ENCODE data around the gene RHOU. TPM values are rescaled to one million over a fixed set of nuclear protein-coding genes. Genes with fewer than 3 reads are reported as not detected.

RHOU gene
- total RNA-seq, 1 donor from 2014 or later, result 6.1 TPM

GRCh38 chr1:228748431-228748830 is 13.2 kb downstream of the RHOU start:
- Histone ChIP-seq H3K36me3 (ENCODE audit: insufficient read depth, low read length) (no peaks in the 10 kb centered on the region), H3K4me2 (ENCODE audit: low read length) (no peak overlapping the region), H3K79me2 (ENCODE audit: insufficient read depth, low read length) (no peaks in the 10 kb centered on the region), H3K27ac (ENCODE audit: low read depth, low read length) (no peak overlapping the region), H2AFZ (ENCODE audit: low read depth, low read length) (no peak overlapping the region), H4K20me1 (ENCODE audit: insufficient read depth, low read length) (no peaks in the 10 kb centered on the region), H3K9ac (ENCODE audit: low read length) (no peak overlapping the region), H3K4me1 (ENCODE audit: insufficient read depth, low read length) (no peaks in the 10 kb centered on the region), H3K27me3 (ENCODE audit: insufficient read depth, low read length) (peaks cover 15% of the 10 kb centered on the region), H3K4me3 (ENCODE audit: insufficient read depth, low read depth, low read length) (no peak overlapping the region), H3K9me3 (ENCODE audit: insufficient read depth, low read depth, low read length) (no peaks in the 10 kb centered on the region)
- H3K27me3 Mint-ChIP-seq (ENCODE audit: low read depth, unreplicated experiment), result peaks cover 40% of the 10 kb centered on the region
- no peak for DNase-seq (ENCODE audit: low read depth)
- no peaks in the 10 kb centered on the region for H3K9me3 Mint-ChIP-seq (ENCODE audit: unreplicated experiment)
- no peak overlapping the region for H3K4me3 Mint-ChIP-seq (ENCODE audit: unreplicated experiment)
- FAIRE-seq, result no peak
- H3K27ac Mint-ChIP-seq (ENCODE audit: unreplicated experiment), result no peak overlapping the region
- no peaks in the 10 kb centered on the region for H3K36me3 Mint-ChIP-seq (ENCODE audit: low read depth, unreplicated experiment)
- H3K4me1 Mint-ChIP-seq (ENCODE audit: low read depth, unreplicated experiment), result peaks cover 6% of the 10 kb centered on the region
- TF ChIP-seq CTCF (IDR thresholded peaks at IDR 0.05; ENCODE audit: insufficient read depth, low read depth, low read length) (no peak), EZH2 (IDR thresholded peaks at IDR 0.05; ENCODE audit: insufficient read depth, low read length) (no peak)

- no peaks in the 10 kb centered on the region for H3K36me3 ChIP-seq (ENCODE audit: insufficient read depth, low read length)
- no peak for TF ChIP-seq EZH2 (IDR thresholded peaks at IDR 0.05; ENCODE audit: insufficient read depth, low read length)
- TF ChIP-seq CTCF (IDR thresholded peaks at IDR 0.05; ENCODE audit: insufficient read depth, low read depth, low read length), result no peak
- DNase-seq (ENCODE audit: low read depth) (no peak), FAIRE-seq (no peak)
- H3K36me3 Mint-ChIP-seq (ENCODE audit: low read depth, unreplicated experiment), result no peaks in the 10 kb centered on the region
- H3K4me3 ChIP-seq (ENCODE audit: insufficient read depth, low read depth, low read length), result no peak overlapping the region
- H2AFZ ChIP-seq (ENCODE audit: low read depth, low read length), result no peak overlapping the region
- no peak overlapping the region for H3K9ac ChIP-seq (ENCODE audit: low read length)
- no peaks in the 10 kb centered on the region for H3K9me3 ChIP-seq (ENCODE audit: insufficient read depth, low read depth, low read length)
- H3K4me2 ChIP-seq (ENCODE audit: low read length), result no peak overlapping the region
- H4K20me1 ChIP-seq (ENCODE audit: insufficient read depth, low read length), result no peaks in the 10 kb centered on the region
- no peaks in the 10 kb centered on the region for H3K9me3 Mint-ChIP-seq (ENCODE audit: unreplicated experiment)
- H3K79me2 ChIP-seq (ENCODE audit: insufficient read depth, low read length), result no peaks in the 10 kb centered on the region
- H3K4me1 Mint-ChIP-seq (ENCODE audit: low read depth, unreplicated experiment), result peaks cover 8% of the 10 kb centered on the region
- H3K27ac ChIP-seq (ENCODE audit: low read depth, low read length), result no peak overlapping the region
- H3K4me3 Mint-ChIP-seq (ENCODE audit: unreplicated experiment), result no peak overlapping the region
- H3K27ac Mint-ChIP-seq (ENCODE audit: unreplicated experiment), result no peak overlapping the region
- H3K27me3 ChIP-seq (ENCODE audit: insufficient read depth, low read length), result peaks cover 28% of the 10 kb centered on the region
- no peaks in the 10 kb centered on the region for H3K4me1 ChIP-seq (ENCODE audit: insufficient read depth, low read length)
- H3K27me3 Mint-ChIP-seq (ENCODE audit: low read depth, unreplicated experiment), result peaks cover 42% of the 10 kb centered on the region
Measured at GRCh38 chr1:228749765-228750164, 14.5 kb downstream of the RHOU start.

- no peak overlapping the region for H3K27ac Mint-ChIP-seq (ENCODE audit: unreplicated experiment)
- H3K27me3 Mint-ChIP-seq (ENCODE audit: low read depth, unreplicated experiment), result peaks cover 51% of the 10 kb centered on the region
- H3K9ac ChIP-seq (ENCODE audit: low read length), result no peak overlapping the region
- H3K27ac ChIP-seq (ENCODE audit: low read depth, low read length), result no peak overlapping the region
- H3K36me3 Mint-ChIP-seq (ENCODE audit: low read depth, unreplicated experiment), result no peaks in the 10 kb centered on the region
- TF ChIP-seq CTCF (IDR thresholded peaks at IDR 0.05; ENCODE audit: insufficient read depth, low read depth, low read length) (no peak), EZH2 (IDR thresholded peaks at IDR 0.05; ENCODE audit: insufficient read depth, low read length) (no peak)
- H3K36me3 ChIP-seq (ENCODE audit: insufficient read depth, low read length), result no peaks in the 10 kb centered on the region
- no peak overlapping the region for H3K4me2 ChIP-seq (ENCODE audit: low read length)
- no peaks in the 10 kb centered on the region for H4K20me1 ChIP-seq (ENCODE audit: insufficient read depth, low read length)
- no peaks in the 10 kb centered on the region for H3K79me2 ChIP-seq (ENCODE audit: insufficient read depth, low read length)
- no peak overlapping the region for H2AFZ ChIP-seq (ENCODE audit: low read depth, low read length)
- H3K4me1 ChIP-seq (ENCODE audit: insufficient read depth, low read length), result no peaks in the 10 kb centered on the region
- peaks cover 36% of the 10 kb centered on the region for H3K27me3 ChIP-seq (ENCODE audit: insufficient read depth, low read length)
- H3K4me1 Mint-ChIP-seq (ENCODE audit: low read depth, unreplicated experiment), result peaks cover 8% of the 10 kb centered on the region
- DNase-seq (ENCODE audit: low read depth) (no peak), FAIRE-seq (no peak)
- no peaks in the 10 kb centered on the region for H3K9me3 ChIP-seq (ENCODE audit: insufficient read depth, low read depth, low read length)
- no peak overlapping the region for H3K4me3 ChIP-seq (ENCODE audit: insufficient read depth, low read depth, low read length)
- H3K9me3 Mint-ChIP-seq (ENCODE audit: unreplicated experiment), result no peaks in the 10 kb centered on the region
- H3K4me3 Mint-ChIP-seq (ENCODE audit: unreplicated experiment), result no peak overlapping the region
Measured at GRCh38 chr1:228750915-228751314, 15.6 kb downstream of the RHOU start.

Data from astrocyte (in vitro differentiated cells and primary cell).